Neural cell (in vitro differentiated cells): ENCODE data around the gene SLC28A3. TPM values are rescaled to one million over a fixed set of nuclear protein-coding genes. Genes with fewer than 3 reads are reported as not detected.

Source experiments
- H2AFZ ChIP-seq: fragments of 200-600, 300-800 bp; sonication (generic), shearing (Covaris generic); 2 replicates; pipeline ENCODE4 v1.6.0; 2014; ENCODE audit warnings: low read depth, mild to moderate bottlenecking, antibody characterized with exemption, low read length, moderate library complexity
- H3F3A ChIP-seq: fragments of 200-600 bp; shearing (Covaris generic); 2 replicates; pipeline ENCODE4 v1.6.1; 2016; ENCODE audit warnings: mild to moderate bottlenecking, moderate library complexity, mixed read lengths, antibody characterized with exemption, low read length; ENCODE audit not compliant: insufficient read depth, poor library complexity, severe bottlenecking
- H3K27ac ChIP-seq: fragments of 200-600, 300-800 bp; sonication (generic), shearing (Covaris generic); 2 replicates; pipeline ENCODE4 v1.5.1; 2014; ENCODE audit warnings: mild to moderate bottlenecking, low read length, moderate library complexity
- H3K27me3 ChIP-seq: fragments of 300-800, 200-600 bp; sonication (generic), shearing (Covaris generic); 2 replicates; pipeline ENCODE4 v1.6.0; 2014; ENCODE audit warnings: mild to moderate bottlenecking, low read depth, low read length, moderate library complexity; ENCODE audit not compliant: insufficient read depth
- H3K36me3 ChIP-seq: fragments of 300-800, 200-600 bp; sonication (generic), shearing (Covaris generic); 2 replicates; pipeline ENCODE4 v1.5.1; 2014; ENCODE audit warnings: mild to moderate bottlenecking, antibody characterized with exemption, low read length, moderate library complexity; ENCODE audit not compliant: insufficient read depth
- H3K4me2 ChIP-seq: fragments of 300-800, 200-600 bp; sonication (generic), shearing (Covaris generic); 2 replicates; pipeline ENCODE4 v1.6.0; 2014; ENCODE audit warnings: mild to moderate bottlenecking, low read length
- H3K4me3 ChIP-seq: fragments of 300-800, 200-600 bp; sonication (generic), shearing (Covaris generic); 2 replicates; pipeline ENCODE4 v1.5.1; 2014; ENCODE audit warnings: mild to moderate bottlenecking, low read length, moderate library complexity
- H3K79me2 ChIP-seq: fragments of 200-600 bp; shearing (Covaris generic); replicated peaks from 2 replicates; pipeline ENCODE4 v1.6.0; 2014; ENCODE audit warnings: mild to moderate bottlenecking, low read length, moderate library complexity; ENCODE audit not compliant: insufficient read depth
- H3K9ac ChIP-seq: fragments of 300-800, 200-600 bp; sonication (generic), shearing (Covaris generic); 2 replicates; pipeline ENCODE4 v1.6.1; 2016; ENCODE audit warnings: mild to moderate bottlenecking, low read length, mixed read lengths
- H3K9me2 ChIP-seq: fragments of 200-600 bp; shearing (Covaris generic); 2 replicates; pipeline ENCODE4 v1.6.1; 2016; ENCODE audit warnings: mild to moderate bottlenecking, low read length, mixed read lengths; ENCODE audit not compliant: insufficient read depth
- H3K9me3 ChIP-seq: fragments of 200-600, 300-800 bp; sonication (generic), shearing (Covaris generic); 2 replicates; pipeline ENCODE4 v1.6.1; 2016; ENCODE audit warnings: mild to moderate bottlenecking, mixed run types, low read length, moderate library complexity, mixed read lengths
- H4K20me1 ChIP-seq: fragments of 200-600 bp; shearing (Covaris generic); 2 replicates; pipeline ENCODE4 v1.6.1; 2016; ENCODE audit warnings: mild to moderate bottlenecking, mixed run types; ENCODE audit not compliant: insufficient read depth
- CTCF ChIP-seq: fragments of 450-650 bp; IDR thresholded peaks from 2 replicates; pipeline ENCODE4 v1.5.1; 2014; ENCODE audit warnings: antibody characterized with exemption, mild to moderate bottlenecking, moderate library complexity; ENCODE audit not compliant: poor library complexity, severe bottlenecking
- EP300 ChIP-seq: fragments of 450-650 bp; conservative IDR thresholded peaks from 2 replicates; pipeline ENCODE4 v1.6.1; 2014; ENCODE audit warnings: antibody characterized with exemption, mild to moderate bottlenecking, moderate library complexity; ENCODE audit not compliant: poor library complexity, severe bottlenecking
- EZH2 ChIP-seq: fragments of 200-600, 300-800 bp; shearing (Covaris generic), sonication (generic); IDR thresholded peaks from 2 replicates; pipeline ENCODE4 v1.6.1; 2014; ENCODE audit warnings: antibody characterized with exemption, low read length, borderline replicate concordance, mild to moderate bottlenecking; ENCODE audit not compliant: insufficient read depth, poor library complexity, severe bottlenecking
- MXI1 ChIP-seq: fragments of 450-650 bp; conservative IDR thresholded peaks from 2 replicates; pipeline ENCODE4 v1.6.1; 2014; ENCODE audit warnings: antibody characterized with exemption, mild to moderate bottlenecking; ENCODE audit not compliant: poor library complexity, severe bottlenecking
- POLR2AphosphoS5 ChIP-seq: IDR thresholded peaks from 2 replicates; pipeline ENCODE4 v1.6.1; 2012
- RAD21 ChIP-seq: fragments of 450-650 bp; conservative IDR thresholded peaks from 2 replicates; pipeline ENCODE4 v1.6.1; 2014; ENCODE audit warnings: antibody characterized with exemption, mild to moderate bottlenecking, moderate library complexity
- REST ChIP-seq: IDR thresholded peaks from 2 replicates; pipeline ENCODE4 v1.6.1; 2012; ENCODE audit warnings: borderline replicate concordance
- SMC3 ChIP-seq: fragments of 450-650 bp; conservative IDR thresholded peaks from 2 replicates; pipeline ENCODE4 v1.6.1; 2014; ENCODE audit warnings: antibody characterized with exemption, mild to moderate bottlenecking, moderate library complexity; ENCODE audit not compliant: poor library complexity
- TAF1 ChIP-seq: IDR thresholded peaks from 2 replicates; pipeline ENCODE4 v1.6.1; 2012; ENCODE audit warnings: low read depth
- polyA plus RNA-seq: library from polyadenylated mRNA; depleted of rRNA; stranded (reverse); fragments of >200 nt; gene quantifications from 2 replicates; pipeline ENCODE4 v1.2.3, GENCODE V29; 2014

Gene SLC28A3
- polyA plus RNA-seq, 1 donor from 2014 or later: not detected

DNA sequence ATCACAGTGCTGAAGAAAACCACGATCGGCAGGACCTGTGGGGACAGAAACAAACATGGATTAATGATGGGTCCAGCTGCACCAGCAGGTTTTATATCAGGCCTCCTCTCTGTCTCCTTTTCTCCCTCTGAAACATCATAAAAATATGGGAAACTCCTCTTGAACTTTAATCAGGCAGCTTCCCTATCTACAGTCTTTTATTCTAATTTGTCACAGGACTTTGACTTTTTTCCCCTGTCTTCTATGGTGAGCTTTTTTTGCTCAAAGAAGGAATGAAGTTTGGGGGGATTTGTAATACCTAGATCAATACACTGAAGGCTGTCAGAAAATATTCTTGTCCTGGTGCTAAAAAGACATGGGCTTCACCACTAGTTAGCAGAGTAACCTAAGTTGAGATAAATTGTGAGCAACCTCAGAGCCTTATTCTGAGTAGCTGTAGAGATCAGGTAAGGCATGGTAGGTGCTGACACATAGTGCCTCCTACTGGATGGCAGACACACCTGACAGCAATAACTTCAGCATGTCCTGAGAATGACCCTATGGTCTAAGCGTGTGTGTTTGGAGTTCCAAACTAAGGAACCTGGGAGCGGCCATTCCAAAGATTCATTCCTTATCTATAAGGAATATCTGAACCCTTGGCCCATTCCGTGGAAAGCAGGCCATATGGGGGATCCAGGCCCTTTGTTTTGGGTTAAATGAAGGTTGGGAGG, 46.2 kb downstream of the SLC28A3 start:
- Histone ChIP-seq H3K36me3 (no peaks in the 10 kb centered on the region), H3K9me3 (no peaks in the 10 kb centered on the region), H4K20me1 (no peaks in the 10 kb centered on the region), H3K4me3 (no peak overlapping the region), H3K27ac (no peak overlapping the region), H3K79me2 (no peaks in the 10 kb centered on the region), H3K4me2 (no peak overlapping the region), H3F3A (no peaks in the 10 kb centered on the region), H3K9ac (no peak overlapping the region), H3K9me2 (no peaks in the 10 kb centered on the region), H2AFZ (no peak overlapping the region), H3K27me3 (no peaks in the 10 kb centered on the region)
- TF ChIP-seq CTCF (no peak), EP300 (no peak), POLR2AphosphoS5 (no peak), SMC3 (no peak), EZH2 (no peak), TAF1 (no peak), MXI1 (no peak), REST (no peak), RAD21 (no peak)

- no peak for TF ChIP-seq EP300
- no peak for TF ChIP-seq EZH2
- TF ChIP-seq SMC3: no peak
- TF ChIP-seq POLR2AphosphoS5: no peak
- no peak for TF ChIP-seq REST
- TF ChIP-seq CTCF: no peak
- no peak for TF ChIP-seq TAF1
- TF ChIP-seq RAD21: no peak
- no peak for TF ChIP-seq MXI1
- Histone ChIP-seq H3K4me3 (no peak overlapping the region), H2AFZ (no peak overlapping the region), H3K9me2 (no peaks in the 10 kb centered on the region), H3K36me3 (no peaks in the 10 kb centered on the region), H3K79me2 (no peaks in the 10 kb centered on the region), H3K9me3 (no peaks in the 10 kb centered on the region), H3K27me3 (no peaks in the 10 kb centered on the region), H3K9ac (no peak overlapping the region), H3K4me2 (no peak overlapping the region), H3F3A (no peaks in the 10 kb centered on the region), H3K27ac (no peak overlapping the region), H4K20me1 (no peaks in the 10 kb centered on the region)
These were observed 47.4 kb downstream of the SLC28A3 start for GRCh38 chr9:84293001-84293798.
